HG03432 (cell line): ENCODE measurements around the gene CD72.
"Not testable (repeated sequence)": the region's sequence is repeated elsewhere in the genome, so short reads cannot be mapped to it uniquely, and the experiment has no call there.

Source experiments
- ATAC-seq: cut with Tn5 transposase; IDR thresholded peaks from one replicate; pipeline ENCODE4 v1.9.1; 2021; ENCODE audit warnings: mild to moderate bottlenecking, moderate library complexity; ENCODE audit not compliant: unreplicated experiment

CD72 gene

DNA sequence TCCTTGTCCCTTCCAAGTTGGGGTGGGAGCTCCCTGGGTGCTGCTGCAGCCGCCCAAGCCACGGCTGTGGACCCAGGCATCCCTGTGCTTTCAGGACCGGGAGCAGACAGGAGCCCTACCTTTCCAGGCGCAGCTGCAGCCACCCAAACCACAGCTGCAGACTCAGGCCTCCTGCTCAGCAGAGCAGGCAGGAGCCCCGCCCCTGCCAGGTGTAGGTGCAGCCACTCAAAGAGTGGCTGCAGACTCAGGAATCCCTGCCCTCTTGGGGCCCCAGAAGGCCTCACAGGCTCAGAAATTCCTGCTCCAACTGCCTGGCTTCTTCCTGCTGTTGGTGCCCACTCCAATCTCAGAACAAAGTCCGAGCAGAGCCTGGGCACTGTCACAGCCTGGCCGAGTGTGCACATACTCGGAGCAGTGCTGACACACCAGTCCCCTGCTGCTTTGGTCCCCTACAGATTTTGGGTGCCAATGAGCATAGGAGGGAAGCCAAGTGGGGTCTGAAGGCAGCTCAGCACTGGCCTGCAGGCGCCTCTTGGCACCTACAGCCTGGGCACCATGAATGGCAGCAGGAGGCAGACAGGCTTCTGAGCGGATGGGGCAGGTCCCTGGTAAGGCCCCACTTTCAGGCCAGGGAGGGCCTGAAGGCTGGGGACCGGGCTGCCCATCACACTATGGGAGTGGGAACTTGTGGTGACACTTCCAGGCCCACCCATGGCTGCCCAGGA, 19.2 kb downstream of the CD72 start:
- no peak for ATAC-seq

DNA sequence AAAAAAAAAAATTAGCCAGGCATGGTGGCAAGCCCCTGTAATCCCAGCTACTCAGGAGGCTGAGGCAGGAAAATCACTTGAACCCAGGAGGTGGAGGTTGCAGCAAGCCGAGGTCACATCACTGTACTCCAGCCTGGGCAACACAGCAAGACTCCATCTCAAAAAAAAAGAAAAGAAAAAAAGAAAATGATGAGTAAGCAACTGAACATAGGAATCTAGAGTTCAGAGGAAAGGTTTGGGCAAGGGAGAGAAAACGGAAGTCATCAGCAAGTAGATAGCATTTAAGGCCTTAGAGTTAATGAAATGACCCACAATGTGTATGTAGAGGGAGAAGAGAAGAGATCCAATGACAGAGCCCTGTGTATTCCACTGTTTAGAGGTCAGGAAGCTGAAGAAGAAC, 21.3 kb downstream of the CD72 start:
- not testable (repeated sequence) for ATAC-seq

DNA sequence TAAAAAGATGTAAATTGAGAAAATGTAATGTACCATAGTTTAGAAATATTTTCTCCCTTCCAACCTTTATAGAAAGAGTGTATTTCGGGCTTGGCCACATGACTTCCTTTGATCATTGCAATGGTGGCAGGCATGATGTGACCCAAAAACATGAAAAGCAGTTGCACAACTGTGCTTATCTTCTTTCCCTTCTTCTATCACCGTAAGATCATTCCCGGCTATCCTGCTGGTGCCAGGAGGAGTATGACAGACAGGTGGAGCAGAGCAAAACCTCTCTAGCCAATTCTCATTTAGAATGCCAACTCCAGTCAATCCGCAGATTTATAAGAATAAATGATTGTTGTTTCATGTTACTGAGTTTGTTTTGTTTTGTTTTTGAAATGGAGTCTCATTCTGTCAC, 23.7 kb downstream of the CD72 start:
- no peak for ATAC-seq

DNA sequence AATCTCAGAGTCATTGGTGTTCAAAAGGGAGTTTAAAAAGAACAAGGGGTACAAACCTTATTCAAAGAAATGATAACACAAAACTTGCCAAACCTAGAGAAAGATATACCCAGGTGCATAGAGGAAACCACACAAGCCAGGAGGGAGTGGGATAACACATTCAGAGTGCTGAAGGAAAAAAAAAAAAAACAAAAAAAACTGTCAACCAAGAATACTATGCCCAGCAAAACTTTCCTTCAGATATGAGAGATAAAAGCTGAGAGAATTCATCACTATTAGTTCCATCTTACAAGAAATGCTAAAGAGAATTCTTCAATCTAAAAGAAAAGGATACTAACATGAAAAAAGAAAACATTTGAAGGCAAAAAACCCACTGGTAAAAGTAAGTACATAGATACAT, 24.6 kb downstream of the CD72 start:
- no peak for ATAC-seq

GRCh38 chr9:35588506-35588905, 29.7 kb downstream of the CD72 start:
- not testable (repeated sequence) for ATAC-seq

GRCh38 chr9:35584681-35585080, 33.5 kb downstream of the CD72 start:
- ATAC-seq, result not testable (repeated sequence)

GRCh38 chr9:35583521-35583920, 34.7 kb downstream of the CD72 start:
- ATAC-seq, result not testable (repeated sequence)

GRCh38 chr9:35579659-35580227, 38.5 kb downstream of the CD72 start:
- ATAC-seq, result not testable (repeated sequence)

DNA sequence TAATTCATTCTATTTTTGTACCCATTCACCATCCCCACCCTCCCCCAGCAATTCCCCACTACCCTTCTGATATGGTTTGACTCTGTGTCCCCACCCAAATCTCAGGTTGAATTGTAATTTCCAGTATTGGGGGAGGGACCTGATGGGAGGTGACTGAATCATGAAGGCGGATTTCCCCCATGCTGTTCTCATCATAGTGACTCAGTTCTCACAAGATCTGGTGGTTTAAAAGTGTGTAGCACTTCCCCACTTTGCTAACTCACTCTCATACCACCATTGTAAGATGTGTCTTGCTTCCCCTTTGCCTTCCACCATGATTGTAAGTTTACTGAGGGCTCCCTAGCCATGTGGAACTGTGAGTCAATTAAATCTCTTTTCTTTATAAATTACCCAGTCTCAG, 39.1 kb downstream of the CD72 start:
- no peak for ATAC-seq

- no peak for ATAC-seq
These were observed 40.7 kb downstream of the CD72 start for GRCh38 chr9:35577486-35577885.

DNA sequence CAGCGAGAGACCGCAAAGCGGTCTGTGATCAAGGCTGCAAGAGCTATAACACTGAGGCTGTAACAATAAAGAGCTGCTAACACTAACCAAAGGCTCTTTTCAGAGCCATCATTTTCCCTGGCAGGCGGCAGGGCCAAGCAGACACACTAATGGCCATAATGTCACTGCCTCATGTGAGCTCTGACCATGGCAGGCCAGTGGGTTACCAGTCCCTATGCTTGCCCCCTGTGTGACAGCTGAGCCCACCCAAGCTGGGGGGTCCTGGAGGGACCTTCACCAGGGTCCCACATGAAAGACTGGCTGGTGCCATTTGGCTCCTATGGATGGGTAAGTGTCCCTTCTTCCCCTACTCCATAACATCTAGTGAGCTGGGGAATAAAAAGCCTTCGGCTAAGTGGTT, 42.7 kb downstream of the CD72 start:
- ATAC-seq, result no peak

GRCh38 chr9:35574578-35575122, 43.6 kb downstream of the CD72 start:
- ATAC-seq, result no peak

DNA sequence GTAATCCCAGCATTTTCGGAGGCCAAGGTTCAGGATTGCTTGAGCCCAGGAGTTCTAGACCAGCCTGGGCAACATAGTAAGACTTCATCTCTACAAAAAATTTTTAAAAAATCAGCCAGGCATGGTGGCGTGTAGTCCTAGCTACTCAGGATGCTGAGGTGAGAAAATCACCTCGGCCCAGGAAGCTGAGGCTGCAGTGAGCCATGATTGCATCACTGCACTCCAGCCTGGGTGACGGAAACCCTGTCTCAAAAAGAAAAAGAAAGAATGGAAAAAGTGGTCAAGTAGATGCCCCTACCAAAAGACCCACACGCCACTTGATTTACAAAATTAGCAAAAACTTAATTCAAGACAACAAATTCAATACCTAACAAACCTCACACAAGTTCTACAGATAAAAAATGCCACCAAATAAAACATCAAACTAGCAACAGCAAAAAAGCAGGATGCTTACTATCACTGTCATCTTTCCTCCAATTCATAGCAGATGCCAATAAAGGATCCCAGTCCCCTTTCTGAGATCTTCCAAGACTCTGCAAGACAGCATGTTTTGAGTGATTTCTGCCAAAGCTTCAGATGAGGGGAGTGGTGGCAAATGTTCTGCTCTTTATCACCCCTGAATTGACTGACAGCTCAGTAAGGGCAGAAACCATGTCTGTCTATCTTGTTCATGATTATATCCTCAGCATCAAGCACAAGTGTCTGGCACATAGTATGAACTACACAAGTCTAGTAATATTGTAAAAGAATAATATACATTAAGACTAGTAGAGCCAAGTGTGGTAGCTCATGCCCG, 47.3 kb downstream of the CD72 start:
- no peak for ATAC-seq

DNA sequence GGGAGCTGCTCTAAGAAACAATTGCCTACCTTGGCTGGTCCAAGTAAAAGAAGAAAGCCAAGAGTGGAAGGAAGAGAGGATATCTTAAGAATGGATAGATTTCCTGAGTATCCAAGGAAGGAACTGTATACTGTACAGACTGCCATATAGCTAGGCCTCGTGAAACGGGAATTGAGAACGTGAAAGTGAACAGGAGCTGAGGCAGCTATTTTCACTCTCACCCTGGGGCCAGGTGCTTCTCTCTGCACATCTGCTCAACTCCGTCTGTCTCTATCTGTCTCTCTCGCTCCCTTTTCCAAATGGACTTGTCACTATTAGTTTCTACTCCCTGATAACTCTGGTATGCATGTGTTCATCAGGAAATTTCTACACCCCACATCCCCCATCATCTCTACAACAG, 49.0 kb downstream of the CD72 start:
- ATAC-seq, result no peak

- no peak for ATAC-seq
These were observed 50.0 kb downstream of the CD72 start for GRCh38 chr9:35568196-35568595.

GRCh38 chr9:35566417-35566816, 51.8 kb downstream of the CD72 start:
- ATAC-seq, result no peak

DNA sequence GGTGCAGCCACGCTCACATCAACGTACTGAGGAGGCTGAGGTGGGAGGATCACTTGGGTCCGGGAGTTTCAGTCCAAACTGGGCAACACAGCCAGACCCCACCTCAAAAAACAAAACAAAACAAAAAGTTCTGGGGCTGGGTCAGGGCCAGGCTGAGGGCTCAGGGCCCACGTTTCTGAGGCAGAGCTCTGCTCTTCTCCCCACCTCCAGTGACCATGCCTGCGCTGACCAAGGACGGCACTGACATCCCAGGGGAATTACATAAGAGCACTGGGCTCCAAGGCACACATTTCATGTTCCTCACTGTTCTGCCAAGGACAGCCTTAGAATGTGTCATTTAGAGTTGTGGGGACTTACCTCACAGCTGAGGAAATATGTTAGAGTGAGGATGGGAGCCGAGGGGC, 53.6 kb downstream of the CD72 start:
- no peak for ATAC-seq

- ATAC-seq, result no peak
These were observed 54.4 kb downstream of the CD72 start for GRCh38 chr9:35563791-35564197.

- no peak for ATAC-seq
These were observed 55.1 kb downstream of the CD72 start for GRCh38 chr9:35562895-35563780.

GRCh38 chr9:35561468-35562261, 56.5 kb downstream of the CD72 start:
- ATAC-seq, result no peak
